SK-N-SH treated with all-trans-retinoic acid at 6 μM for 48 hours (cell line): ENCODE results near the gene TTLL8.

Experiments
- ATAC-seq: fragments of 200-7000 bp; cut with Tn5 transposase; 3 replicates; pipeline ENCODE4 v1.9.1; 2020; ENCODE audit warnings: mild to moderate bottlenecking, moderate library complexity
- ARNTL ChIP-seq: fragments of 450-650 bp; formaldehyde crosslinking; IDR thresholded peaks from 2 replicates; pipeline ENCODE4 v1.5.0; 2020; ENCODE audit warnings: low read depth, mild to moderate bottlenecking, moderate library complexity, borderline replicate concordance
- BACH2 ChIP-seq: fragments of 250-450 bp; sonication (Bioruptor Pico); IDR thresholded peaks from 2 replicates; pipeline ENCODE4 v1.9.0; 2021; ENCODE audit warnings: mild to moderate bottlenecking, borderline replicate concordance
- CSDC2 ChIP-seq: fragments of 250-450 bp; sonication (Bioruptor Pico); IDR thresholded peaks from 2 replicates; pipeline ENCODE4 v1.5.0; 2020; ENCODE audit warnings: mild to moderate bottlenecking, moderate library complexity
- CSRNP3 ChIP-seq: fragments of 250-450 bp; sonication (Bioruptor Pico); IDR thresholded peaks from 2 replicates; pipeline ENCODE4 v1.5.1; 2021; ENCODE audit warnings: mild to moderate bottlenecking, moderate library complexity
- ESRRG ChIP-seq: fragments of 250-450 bp; sonication (Bioruptor Pico); IDR thresholded peaks from 2 replicates; pipeline ENCODE4 v1.6.1; 2021; ENCODE audit warnings: mild to moderate bottlenecking
- GLIS3 ChIP-seq: fragments of 250-450 bp; sonication (Bioruptor Pico); IDR thresholded peaks from 2 replicates; pipeline ENCODE4 v1.5.0; 2020; ENCODE audit warnings: mild to moderate bottlenecking, moderate library complexity
- ISL1 ChIP-seq: fragments of 250-450 bp; sonication (Bioruptor Pico); IDR thresholded peaks from 2 replicates; pipeline ENCODE4 v2.1.2; 2022; ENCODE audit warnings: mild to moderate bottlenecking, moderate library complexity
- OSR1 ChIP-seq: fragments of 250-450 bp; sonication (Bioruptor Pico); IDR thresholded peaks from 2 replicates; pipeline ENCODE4 v1.8.0; 2022; ENCODE audit warnings: moderate library complexity, mild to moderate bottlenecking, inconsistent platforms
- PATZ1 ChIP-seq: fragments of 250-450 bp; sonication (Bioruptor Pico); IDR thresholded peaks from 2 replicates; pipeline ENCODE4 v1.8.0; 2020; ENCODE audit warnings: mild to moderate bottlenecking, moderate library complexity, borderline replicate concordance
- POU6F1 ChIP-seq: fragments of 250-450 bp; sonication (Bioruptor Pico); IDR thresholded peaks from 2 replicates; pipeline ENCODE4 v1.8.0; 2021; ENCODE audit warnings: low read depth, mild to moderate bottlenecking, moderate library complexity, borderline replicate concordance
- PPARA ChIP-seq: fragments of 250-450 bp; sonication (Bioruptor Pico); IDR thresholded peaks from 2 replicates; pipeline ENCODE4 v1.5.0; 2020; ENCODE audit warnings: mild to moderate bottlenecking, borderline replicate concordance
- RARB ChIP-seq: fragments of 250-450 bp; sonication (Bioruptor Pico); IDR thresholded peaks from 2 replicates; pipeline ENCODE4 v1.8.0; 2021; ENCODE audit warnings: mild to moderate bottlenecking, moderate library complexity
- SNAI2 ChIP-seq: fragments of 250-450 bp; sonication (Bioruptor Pico); IDR thresholded peaks from 2 replicates; pipeline ENCODE4 v1.5.0; 2020; ENCODE audit warnings: mild to moderate bottlenecking, moderate library complexity
- TCF4 ChIP-seq: fragments of 250-450 bp; sonication (Bioruptor Pico); IDR thresholded peaks from 2 replicates; pipeline ENCODE4 v1.8.0; 2021; ENCODE audit warnings: mild to moderate bottlenecking, moderate library complexity, borderline replicate concordance
- TOX ChIP-seq: fragments of 250-450 bp; sonication (Bioruptor Pico); IDR thresholded peaks from 2 replicates; pipeline ENCODE4 v1.8.0; 2021; ENCODE audit warnings: mild to moderate bottlenecking, moderate library complexity, borderline replicate concordance
- TSHZ2 ChIP-seq: fragments of 250-450 bp; sonication (Bioruptor Pico); IDR thresholded peaks from 2 replicates; pipeline ENCODE4 v1.5.0; 2020; ENCODE audit warnings: mild to moderate bottlenecking, moderate library complexity
- ZC3H10 ChIP-seq: fragments of 250-450 bp; sonication (Bioruptor Pico); IDR thresholded peaks from 2 replicates; pipeline ENCODE4 v1.5.1; 2021; ENCODE audit warnings: mild to moderate bottlenecking, moderate library complexity
- ZFP3 ChIP-seq: fragments of 250-450 bp; sonication (Bioruptor Pico); IDR thresholded peaks from 2 replicates; pipeline ENCODE4 v1.5.0; 2020; ENCODE audit warnings: mild to moderate bottlenecking, moderate library complexity
- ZFP30 ChIP-seq: fragments of 450-650 bp; formaldehyde crosslinking; IDR thresholded peaks from 2 replicates; pipeline ENCODE4 v1.5.0; 2022; ENCODE audit warnings: mild to moderate bottlenecking, moderate library complexity
- ZNF565 ChIP-seq: fragments of 450-650 bp; formaldehyde crosslinking; conservative IDR thresholded peaks from 2 replicates; pipeline ENCODE4 v1.5.0; 2020; ENCODE audit warnings: low read depth, mild to moderate bottlenecking, moderate library complexity
- ZNF70 ChIP-seq: fragments of 450-650 bp; formaldehyde crosslinking; IDR thresholded peaks from 2 replicates; pipeline ENCODE4 v1.5.0; 2020; ENCODE audit warnings: mild to moderate bottlenecking, moderate library complexity
- TF ChIP-seq, protein P1 (sequence below): fragments of 250-450 bp; sonication (Bioruptor Pico); IDR thresholded peaks from 2 replicates; pipeline ENCODE4 v1.5.1; 2020; ENCODE audit warnings: low read depth, mild to moderate bottlenecking, moderate library complexity

TTLL8 gene

GRCh38 chr22:49999063-49999945, 58.8 kb downstream of the TTLL8 start:
- no peak for TF ChIP-seq GLIS3
- no peak for TF ChIP-seq ESRRG (CRISPR knock-in tag)
- no peak for TF ChIP-seq ZFP30 (CRISPR knock-in tag)
- TF ChIP-seq ZFP3, result no peak
- no peak for TF ChIP-seq CSRNP3
- no peak for TF ChIP-seq CSDC2 (CRISPR knock-in tag)
- no peak for TF ChIP-seq RARB (CRISPR knock-in tag)
- TF ChIP-seq, protein P1, sequence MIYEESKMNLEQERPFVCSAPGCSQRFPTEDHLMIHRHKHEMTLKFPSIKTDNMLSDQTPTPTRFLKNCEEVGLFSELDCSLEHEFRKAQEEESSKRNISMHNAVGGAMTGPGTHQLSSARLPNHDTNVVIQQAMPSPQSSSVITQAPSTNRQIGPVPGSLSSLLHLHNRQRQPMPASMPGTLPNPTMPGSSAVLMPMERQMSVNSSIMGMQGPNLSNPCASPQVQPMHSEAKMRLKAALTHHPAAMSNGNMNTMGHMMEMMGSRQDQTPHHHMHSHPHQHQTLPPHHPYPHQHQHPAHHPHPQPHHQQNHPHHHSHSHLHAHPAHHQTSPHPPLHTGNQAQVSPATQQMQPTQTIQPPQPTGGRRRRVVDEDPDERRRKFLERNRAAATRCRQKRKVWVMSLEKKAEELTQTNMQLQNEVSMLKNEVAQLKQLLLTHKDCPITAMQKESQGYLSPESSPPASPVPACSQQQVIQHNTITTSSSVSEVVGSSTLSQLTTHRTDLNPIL, result no peak
- TF ChIP-seq PATZ1 (CRISPR knock-in tag), result no peak
- TF ChIP-seq TCF4 (CRISPR knock-in tag), result no peak
- no peak for TF ChIP-seq ZC3H10 (CRISPR knock-in tag)
- TF ChIP-seq OSR1 (CRISPR knock-in tag), result no peak
- TF ChIP-seq SNAI2 (CRISPR knock-in tag), result no peak
- no peak for TF ChIP-seq ARNTL
- TF ChIP-seq ISL1 (CRISPR knock-in tag), result no peak
- no peak for TF ChIP-seq BACH2
- TF ChIP-seq ZNF565 (CRISPR knock-in tag), result no peak
- no peak for TF ChIP-seq ZNF70
- no peak for TF ChIP-seq TOX (CRISPR knock-in tag)
- no peak for TF ChIP-seq TSHZ2 (CRISPR knock-in tag)
- peak; percentile 28; the same call in 2 of the 3 replicates for ATAC-seq

GRCh38 chr22:49998718-49999062, 59.4 kb downstream of the TTLL8 start:
- ATAC-seq, result no peak
- no peak for TF ChIP-seq POU6F1 (CRISPR knock-in tag)
- no peak for TF ChIP-seq CSRNP3
- no peak for TF ChIP-seq ISL1 (CRISPR knock-in tag)
- TF ChIP-seq ZFP30 (CRISPR knock-in tag), result no peak
- TF ChIP-seq RARB (CRISPR knock-in tag), result no peak
- no peak for TF ChIP-seq TSHZ2 (CRISPR knock-in tag)
- TF ChIP-seq ESRRG (CRISPR knock-in tag), result no peak
- no peak for TF ChIP-seq PPARA (CRISPR knock-in tag)
- no peak for TF ChIP-seq ZNF70
- no peak for TF ChIP-seq ZNF565 (CRISPR knock-in tag)
- TF ChIP-seq CSDC2 (CRISPR knock-in tag), result no peak
- TF ChIP-seq TOX (CRISPR knock-in tag), result no peak
- TF ChIP-seq BACH2, result no peak
- TF ChIP-seq ZFP3, result no peak
